Effector memory CD4-positive, alpha-beta T cell (primary cell): ENCODE measurements around the gene LRRC72.
"Not testable (repeated sequence)": the region's sequence is repeated elsewhere in the genome, so short reads cannot be mapped to it uniquely, and the experiment has no call there.

ENCODE experiments used
- DNase-seq, 3 donors: peaks; one replicate each; pipeline ENCODE4 v3.0.0-alpha.2; 2020
- H3K27ac ChIP-seq: 2 replicates; pipeline ENCODE4 v1.7.0; 2013; ENCODE audit warnings: mild to moderate bottlenecking, low read length, moderate library complexity; ENCODE audit not compliant: insufficient read depth, poor library complexity, severe bottlenecking
- H3K27me3 ChIP-seq: replicated peaks from 2 replicates; pipeline ENCODE4 v1.7.0; 2013; ENCODE audit warnings: mild to moderate bottlenecking, low read length; ENCODE audit not compliant: insufficient read depth, control insufficient read depth, poor library complexity, severe bottlenecking
- H3K36me3 ChIP-seq: 2 replicates; pipeline ENCODE4 v1.7.0; 2013; ENCODE audit warnings: mild to moderate bottlenecking, low read length, moderate library complexity; ENCODE audit not compliant: control insufficient read depth, insufficient read depth
- H3K4me1 ChIP-seq: 2 replicates; pipeline ENCODE4 v1.7.0; 2013; ENCODE audit warnings: low read length, mild to moderate bottlenecking; ENCODE audit not compliant: control insufficient read depth, insufficient read depth, poor library complexity, severe bottlenecking
- H3K4me3 ChIP-seq: 2 replicates; pipeline ENCODE4 v1.7.0; 2013; ENCODE audit warnings: low read length, low read depth, mild to moderate bottlenecking; ENCODE audit not compliant: insufficient read depth, poor library complexity, severe bottlenecking
- H3K9me3 ChIP-seq: 2 replicates; pipeline ENCODE4 v1.7.0; 2013; ENCODE audit warnings: mild to moderate bottlenecking, low read length, moderate library complexity; ENCODE audit not compliant: control insufficient read depth

Gene LRRC72

GRCh38 chr7:16589881-16590280 is 63.3 kb downstream of the LRRC72 start:
- Histone ChIP-seq H3K4me1 (no peaks in the 10 kb centered on the region), H3K36me3 (no peaks in the 10 kb centered on the region), H3K27me3 (no peaks in the 10 kb centered on the region)

GRCh38 chr7:16590424-16590823 is 63.8 kb downstream of the LRRC72 start:
- no peak overlapping the region for H3K4me3 ChIP-seq
- no peaks in the 10 kb centered on the region for H3K4me1 ChIP-seq
- no peaks in the 10 kb centered on the region for H3K36me3 ChIP-seq
- H3K27me3 ChIP-seq = no peaks in the 10 kb centered on the region
- no peak for DNase-seq
- H3K9me3 ChIP-seq = no peaks in the 10 kb centered on the region
- no peak overlapping the region for H3K27ac ChIP-seq

More at GRCh38 chr7:16589881-16590280, 63.3 kb downstream of the LRRC72 start:
- Histone ChIP-seq H3K9me3 (no peaks in the 10 kb centered on the region), H3K4me3 (no peak overlapping the region), H3K27ac (no peak overlapping the region)
- no peak for DNase-seq

GRCh38 chr7:16592395-16592794 is 65.8 kb downstream of the LRRC72 start:
- no peak for DNase-seq
- no peak overlapping the region for H3K4me3 ChIP-seq
- H3K27ac ChIP-seq = no peak overlapping the region
- H3K36me3 ChIP-seq = no peaks in the 10 kb centered on the region
- H3K9me3 ChIP-seq = no peaks in the 10 kb centered on the region
- no peaks in the 10 kb centered on the region for H3K4me1 ChIP-seq
- no peaks in the 10 kb centered on the region for H3K27me3 ChIP-seq

- Histone ChIP-seq H3K27ac (no peak overlapping the region), H3K27me3 (no peaks in the 10 kb centered on the region), H3K4me3 (no peak overlapping the region), H3K36me3 (no peaks in the 10 kb centered on the region), H3K9me3 (no peaks in the 10 kb centered on the region), H3K4me1 (no peaks in the 10 kb centered on the region)
- no peak for DNase-seq
Measured at GRCh38 chr7:16594061-16594460, 67.4 kb downstream of the LRRC72 start.

- no peak overlapping the region for H3K27ac ChIP-seq
- no peak for DNase-seq
- H3K36me3 ChIP-seq = no peaks in the 10 kb centered on the region
- no peak overlapping the region for H3K4me3 ChIP-seq
- H3K27me3 ChIP-seq = no peaks in the 10 kb centered on the region
- H3K4me1 ChIP-seq = no peaks in the 10 kb centered on the region
- H3K9me3 ChIP-seq = no peaks in the 10 kb centered on the region
Measured at GRCh38 chr7:16594676-16595075, 68.1 kb downstream of the LRRC72 start.

- not testable (repeated sequence) for DNase-seq, H3K9me3 ChIP-seq, H3K4me1 ChIP-seq, H3K36me3 ChIP-seq, H3K27ac ChIP-seq, H3K27me3 ChIP-seq, H3K4me3 ChIP-seq
Measured at GRCh38 chr7:16595596-16595995, 69.0 kb downstream of the LRRC72 start.

GRCh38 chr7:16598015-16598414 is 71.4 kb downstream of the LRRC72 start:
- Histone ChIP-seq H3K9me3 (no peaks in the 10 kb centered on the region), H3K27me3 (no peaks in the 10 kb centered on the region), H3K4me1 (no peaks in the 10 kb centered on the region), H3K27ac (no peak overlapping the region), H3K36me3 (peaks cover 6% of the 10 kb centered on the region), H3K4me3 (no peak overlapping the region)
- no peak for DNase-seq

GRCh38 chr7:16599860-16600259 is 73.2 kb downstream of the LRRC72 start:
- no peak overlapping the region for H3K27ac ChIP-seq
- H3K27me3 ChIP-seq = no peaks in the 10 kb centered on the region
- no peak for DNase-seq
- H3K9me3 ChIP-seq = no peaks in the 10 kb centered on the region
- no peaks in the 10 kb centered on the region for H3K4me1 ChIP-seq
- H3K36me3 ChIP-seq = peaks cover 11% of the 10 kb centered on the region
- H3K4me3 ChIP-seq = no peak overlapping the region

GRCh38 chr7:16603633-16604032 is 77.0 kb downstream of the LRRC72 start:
- no peaks in the 10 kb centered on the region for H3K4me1 ChIP-seq
- no peaks in the 10 kb centered on the region for H3K27me3 ChIP-seq
- H3K36me3 ChIP-seq = peaks cover 15% of the 10 kb centered on the region
- H3K4me3 ChIP-seq = no peak overlapping the region
- H3K27ac ChIP-seq = no peak overlapping the region
- no peaks in the 10 kb centered on the region for H3K9me3 ChIP-seq
- DNase-seq = no peak

GRCh38 chr7:16604054-16604453 is 77.4 kb downstream of the LRRC72 start:
- DNase-seq = no peak
- peaks cover 15% of the 10 kb centered on the region for H3K36me3 ChIP-seq

GRCh38 chr7:16606704-16607103 is 80.1 kb downstream of the LRRC72 start:
- no peak for DNase-seq

More at GRCh38 chr7:16604054-16604453, 77.4 kb downstream of the LRRC72 start:
- no peaks in the 10 kb centered on the region for H3K4me1 ChIP-seq
- H3K9me3 ChIP-seq = no peaks in the 10 kb centered on the region
- H3K4me3 ChIP-seq = no peak overlapping the region
- H3K27me3 ChIP-seq = no peaks in the 10 kb centered on the region
- no peak overlapping the region for H3K27ac ChIP-seq

More at GRCh38 chr7:16606704-16607103, 80.1 kb downstream of the LRRC72 start:
- Histone ChIP-seq H3K27ac (no peak overlapping the region), H3K27me3 (no peaks in the 10 kb centered on the region), H3K9me3 (no peaks in the 10 kb centered on the region), H3K4me3 (no peak overlapping the region), H3K36me3 (peaks cover 15% of the 10 kb centered on the region), H3K4me1 (no peaks in the 10 kb centered on the region)
